Measurements from ENCODE around the gene NPAS2.
A peak's percentile ranks its signal among the peaks of the same experiment; 100 is the strongest.

Gene NPAS2

GRCh38 chr2:101036562-101036961 is 216.6 kb downstream of the NPAS2 start:
- DNase-seq (ENCODE audit: low read depth) = no peak
- no peak overlapping the region for H3K4me3 ChIP-seq (ENCODE audit: control insufficient read depth, low read depth, low read length)
- peak; percentile 54 for TF ChIP-seq CTCF (IDR thresholded peaks at IDR 0.05; ENCODE audit: control insufficient read depth, insufficient read depth, low read depth, low read length, missing control alignments)

GRCh38 chr2:101037161-101037755 is 217.3 kb downstream of the NPAS2 start:
- no peak for DNase-seq (ENCODE audit: low read depth)
- H3K4me3 ChIP-seq (ENCODE audit: control insufficient read depth, low read depth, low read length) = no peak overlapping the region
- no peak for TF ChIP-seq CTCF (IDR thresholded peaks at IDR 0.05; ENCODE audit: control insufficient read depth, insufficient read depth, low read depth, low read length, missing control alignments)

- H3K4me3 ChIP-seq (ENCODE audit: control insufficient read depth, low read depth, low read length) = no peak overlapping the region
- DNase-seq (ENCODE audit: low read depth) = no peak
- peak; percentile 49 for TF ChIP-seq CTCF (IDR thresholded peaks at IDR 0.05; ENCODE audit: control insufficient read depth, insufficient read depth, low read depth, low read length, missing control alignments)
Measured at GRCh38 chr2:101038455-101039255, 218.7 kb downstream of the NPAS2 start.

- TF ChIP-seq CTCF (IDR thresholded peaks at IDR 0.05; ENCODE audit: control insufficient read depth, insufficient read depth, low read depth, low read length, missing control alignments) = no peak
- no peak for DNase-seq (ENCODE audit: low read depth)
- H3K4me3 ChIP-seq (ENCODE audit: control insufficient read depth, low read depth, low read length) = no peak overlapping the region
Measured at GRCh38 chr2:101040072-101040471, 220.1 kb downstream of the NPAS2 start.

- no peak for DNase-seq (ENCODE audit: low read depth)
- no peak overlapping the region for H3K4me3 ChIP-seq (ENCODE audit: control insufficient read depth, low read depth, low read length)
- TF ChIP-seq CTCF (IDR thresholded peaks at IDR 0.05; ENCODE audit: control insufficient read depth, insufficient read depth, low read depth, low read length, missing control alignments) = no peak
Measured at GRCh38 chr2:101040761-101041160, 220.8 kb downstream of the NPAS2 start.

GRCh38 chr2:101041413-101041812 is 221.5 kb downstream of the NPAS2 start:
- H3K4me3 ChIP-seq (ENCODE audit: control insufficient read depth, low read depth, low read length) = no peak overlapping the region
- no peak for DNase-seq (ENCODE audit: low read depth)
- TF ChIP-seq CTCF (IDR thresholded peaks at IDR 0.05; ENCODE audit: control insufficient read depth, insufficient read depth, low read depth, low read length, missing control alignments) = no peak

Measured in AG09309 (cell line).